ENCODE measurements around the gene BRINP1. TPM values are rescaled to one million over a fixed set of nuclear protein-coding genes. Genes with fewer than 3 reads are reported as not detected.
"Not testable (repeated sequence)": the region's sequence is repeated elsewhere in the genome, so short reads cannot be mapped to it uniquely, and the experiment has no call there.

The BRINP1 gene
- total and polyA plus RNA-seq, 2 experiments from 2014 or later = 13.4 to 33.5 TPM

DNA sequence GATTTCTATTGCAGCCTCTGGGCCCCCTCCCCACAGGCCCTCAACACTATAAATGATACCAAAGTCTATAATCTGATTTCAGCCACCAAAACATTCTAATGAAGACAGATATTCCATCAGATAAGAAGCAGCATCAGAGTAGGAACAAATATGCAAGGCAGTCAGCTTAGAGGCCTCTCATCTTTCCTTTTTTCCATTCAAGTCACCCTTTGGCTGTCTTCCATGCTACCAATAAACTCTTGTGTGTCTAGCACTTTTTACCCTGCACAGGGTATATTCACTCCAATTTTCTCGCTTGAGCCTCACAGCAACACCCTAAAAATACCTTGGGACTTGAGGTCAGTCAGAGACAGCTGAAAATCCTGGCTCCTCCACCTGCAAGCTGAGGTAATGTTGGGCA lies 193.7 kb downstream of the BRINP1 start (continued):
- TF ChIP-seq, protein P1, sequence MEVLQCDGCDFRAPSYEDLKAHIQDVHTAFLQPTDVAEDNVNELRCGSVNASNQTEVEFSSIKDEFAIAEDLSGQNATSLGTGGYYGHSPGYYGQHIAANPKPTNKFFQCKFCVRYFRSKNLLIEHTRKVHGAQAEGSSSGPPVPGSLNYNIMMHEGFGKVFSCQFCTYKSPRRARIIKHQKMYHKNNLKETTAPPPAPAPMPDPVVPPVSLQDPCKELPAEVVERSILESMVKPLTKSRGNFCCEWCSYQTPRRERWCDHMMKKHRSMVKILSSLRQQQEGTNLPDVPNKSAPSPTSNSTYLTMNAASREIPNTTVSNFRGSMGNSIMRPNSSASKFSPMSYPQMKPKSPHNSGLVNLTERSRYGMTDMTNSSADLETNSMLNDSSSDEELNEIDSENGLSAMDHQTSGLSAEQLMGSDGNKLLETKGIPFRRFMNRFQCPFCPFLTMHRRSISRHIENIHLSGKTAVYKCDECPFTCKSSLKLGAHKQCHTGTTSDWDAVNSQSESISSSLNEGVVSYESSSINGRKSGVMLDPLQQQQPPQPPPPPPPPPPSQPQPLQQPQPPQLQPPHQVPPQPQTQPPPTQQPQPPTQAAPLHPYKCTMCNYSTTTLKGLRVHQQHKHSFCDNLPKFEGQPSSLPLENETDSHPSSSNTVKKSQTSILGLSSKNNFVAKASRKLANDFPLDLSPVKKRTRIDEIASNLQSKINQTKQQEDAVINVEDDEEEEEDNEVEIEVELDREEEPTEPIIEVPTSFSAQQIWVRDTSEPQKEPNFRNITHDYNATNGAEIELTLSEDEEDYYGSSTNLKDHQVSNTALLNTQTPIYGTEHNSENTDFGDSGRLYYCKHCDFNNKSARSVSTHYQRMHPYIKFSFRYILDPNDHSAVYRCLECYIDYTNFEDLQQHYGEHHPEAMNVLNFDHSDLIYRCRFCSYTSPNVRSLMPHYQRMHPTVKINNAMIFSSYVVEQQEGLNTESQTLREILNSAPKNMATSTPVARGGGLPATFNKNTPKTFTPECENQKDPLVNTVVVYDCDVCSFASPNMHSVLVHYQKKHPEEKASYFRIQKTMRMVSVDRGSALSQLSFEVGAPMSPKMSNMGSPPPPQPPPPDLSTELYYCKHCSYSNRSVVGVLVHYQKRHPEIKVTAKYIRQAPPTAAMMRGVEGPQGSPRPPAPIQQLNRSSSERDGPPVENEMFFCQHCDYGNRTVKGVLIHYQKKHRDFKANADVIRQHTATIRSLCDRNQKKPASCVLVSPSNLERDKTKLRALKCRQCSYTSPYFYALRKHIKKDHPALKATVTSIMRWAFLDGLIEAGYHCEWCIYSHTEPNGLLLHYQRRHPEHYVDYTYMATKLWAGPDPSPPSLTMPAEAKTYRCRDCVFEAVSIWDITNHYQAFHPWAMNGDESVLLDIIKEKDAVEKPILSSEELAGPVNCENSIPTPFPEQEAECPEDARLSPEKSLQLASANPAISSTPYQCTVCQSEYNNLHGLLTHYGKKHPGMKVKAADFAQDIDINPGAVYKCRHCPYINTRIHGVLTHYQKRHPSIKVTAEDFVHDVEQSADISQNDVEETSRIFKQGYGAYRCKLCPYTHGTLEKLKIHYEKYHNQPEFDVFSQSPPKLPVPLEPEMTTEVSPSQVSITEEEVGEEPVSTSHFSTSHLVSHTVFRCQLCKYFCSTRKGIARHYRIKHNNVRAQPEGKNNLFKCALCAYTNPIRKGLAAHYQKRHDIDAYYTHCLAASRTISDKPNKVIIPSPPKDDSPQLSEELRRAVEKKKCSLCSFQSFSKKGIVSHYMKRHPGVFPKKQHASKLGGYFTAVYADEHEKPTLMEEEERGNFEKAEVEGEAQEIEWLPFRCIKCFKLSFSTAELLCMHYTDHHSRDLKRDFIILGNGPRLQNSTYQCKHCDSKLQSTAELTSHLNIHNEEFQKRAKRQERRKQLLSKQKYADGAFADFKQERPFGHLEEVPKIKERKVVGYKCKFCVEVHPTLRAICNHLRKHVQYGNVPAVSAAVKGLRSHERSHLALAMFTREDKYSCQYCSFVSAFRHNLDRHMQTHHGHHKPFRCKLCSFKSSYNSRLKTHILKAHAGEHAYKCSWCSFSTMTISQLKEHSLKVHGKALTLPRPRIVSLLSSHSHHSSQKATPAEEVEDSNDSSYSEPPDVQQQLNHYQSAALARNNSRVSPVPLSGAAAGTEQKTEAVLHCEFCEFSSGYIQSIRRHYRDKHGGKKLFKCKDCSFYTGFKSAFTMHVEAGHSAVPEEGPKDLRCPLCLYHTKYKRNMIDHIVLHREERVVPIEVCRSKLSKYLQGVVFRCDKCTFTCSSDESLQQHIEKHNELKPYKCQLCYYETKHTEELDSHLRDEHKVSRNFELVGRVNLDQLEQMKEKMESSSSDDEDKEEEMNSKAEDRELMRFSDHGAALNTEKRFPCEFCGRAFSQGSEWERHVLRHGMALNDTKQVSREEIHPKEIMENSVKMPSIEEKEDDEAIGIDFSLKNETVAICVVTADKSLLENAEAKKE (CRISPR knock-in tag; IDR thresholded peaks at IDR 0.05) = no peak
- TF ChIP-seq ZNF331 (CRISPR knock-in tag; IDR thresholded peaks at IDR 0.05; ENCODE audit: low read depth) = no peak
- TF ChIP-seq, protein P2, sequence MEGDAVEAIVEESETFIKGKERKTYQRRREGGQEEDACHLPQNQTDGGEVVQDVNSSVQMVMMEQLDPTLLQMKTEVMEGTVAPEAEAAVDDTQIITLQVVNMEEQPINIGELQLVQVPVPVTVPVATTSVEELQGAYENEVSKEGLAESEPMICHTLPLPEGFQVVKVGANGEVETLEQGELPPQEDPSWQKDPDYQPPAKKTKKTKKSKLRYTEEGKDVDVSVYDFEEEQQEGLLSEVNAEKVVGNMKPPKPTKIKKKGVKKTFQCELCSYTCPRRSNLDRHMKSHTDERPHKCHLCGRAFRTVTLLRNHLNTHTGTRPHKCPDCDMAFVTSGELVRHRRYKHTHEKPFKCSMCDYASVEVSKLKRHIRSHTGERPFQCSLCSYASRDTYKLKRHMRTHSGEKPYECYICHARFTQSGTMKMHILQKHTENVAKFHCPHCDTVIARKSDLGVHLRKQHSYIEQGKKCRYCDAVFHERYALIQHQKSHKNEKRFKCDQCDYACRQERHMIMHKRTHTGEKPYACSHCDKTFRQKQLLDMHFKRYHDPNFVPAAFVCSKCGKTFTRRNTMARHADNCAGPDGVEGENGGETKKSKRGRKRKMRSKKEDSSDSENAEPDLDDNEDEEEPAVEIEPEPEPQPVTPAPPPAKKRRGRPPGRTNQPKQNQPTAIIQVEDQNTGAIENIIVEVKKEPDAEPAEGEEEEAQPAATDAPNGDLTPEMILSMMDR (conservative IDR thresholded peaks at IDR 0.05; ENCODE audit: low read depth in 2 of 2) = no peak
- TF ChIP-seq, protein P3, sequence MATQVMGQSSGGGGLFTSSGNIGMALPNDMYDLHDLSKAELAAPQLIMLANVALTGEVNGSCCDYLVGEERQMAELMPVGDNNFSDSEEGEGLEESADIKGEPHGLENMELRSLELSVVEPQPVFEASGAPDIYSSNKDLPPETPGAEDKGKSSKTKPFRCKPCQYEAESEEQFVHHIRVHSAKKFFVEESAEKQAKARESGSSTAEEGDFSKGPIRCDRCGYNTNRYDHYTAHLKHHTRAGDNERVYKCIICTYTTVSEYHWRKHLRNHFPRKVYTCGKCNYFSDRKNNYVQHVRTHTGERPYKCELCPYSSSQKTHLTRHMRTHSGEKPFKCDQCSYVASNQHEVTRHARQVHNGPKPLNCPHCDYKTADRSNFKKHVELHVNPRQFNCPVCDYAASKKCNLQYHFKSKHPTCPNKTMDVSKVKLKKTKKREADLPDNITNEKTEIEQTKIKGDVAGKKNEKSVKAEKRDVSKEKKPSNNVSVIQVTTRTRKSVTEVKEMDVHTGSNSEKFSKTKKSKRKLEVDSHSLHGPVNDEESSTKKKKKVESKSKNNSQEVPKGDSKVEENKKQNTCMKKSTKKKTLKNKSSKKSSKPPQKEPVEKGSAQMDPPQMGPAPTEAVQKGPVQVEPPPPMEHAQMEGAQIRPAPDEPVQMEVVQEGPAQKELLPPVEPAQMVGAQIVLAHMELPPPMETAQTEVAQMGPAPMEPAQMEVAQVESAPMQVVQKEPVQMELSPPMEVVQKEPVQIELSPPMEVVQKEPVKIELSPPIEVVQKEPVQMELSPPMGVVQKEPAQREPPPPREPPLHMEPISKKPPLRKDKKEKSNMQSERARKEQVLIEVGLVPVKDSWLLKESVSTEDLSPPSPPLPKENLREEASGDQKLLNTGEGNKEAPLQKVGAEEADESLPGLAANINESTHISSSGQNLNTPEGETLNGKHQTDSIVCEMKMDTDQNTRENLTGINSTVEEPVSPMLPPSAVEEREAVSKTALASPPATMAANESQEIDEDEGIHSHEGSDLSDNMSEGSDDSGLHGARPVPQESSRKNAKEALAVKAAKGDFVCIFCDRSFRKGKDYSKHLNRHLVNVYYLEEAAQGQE (IDR thresholded peaks at IDR 0.05; ENCODE audit: unreplicated experiment) = no peak
- TF ChIP-seq JUNB (IDR thresholded peaks at IDR 0.05; ENCODE audit: unreplicated experiment) = no peak
- no peak for TF ChIP-seq ZNF114 (CRISPR knock-in tag; IDR thresholded peaks at IDR 0.05)
- TF ChIP-seq EZH2phosphoT487 (IDR thresholded peaks at IDR 0.05; ENCODE audit: unreplicated experiment) = no peak
- TF ChIP-seq POLR2AphosphoS5 (IDR thresholded peaks at IDR 0.05; ENCODE audit: low read depth) = no peak
- TF ChIP-seq NANOG (IDR thresholded peaks at IDR 0.05; ENCODE audit: borderline replicate concordance) = no peak
- no peak for TF ChIP-seq EZH2 (IDR thresholded peaks at IDR 0.05; ENCODE audit: low read depth, unreplicated experiment)
- no peak for TF ChIP-seq CREB1 (CRISPR knock-in tag; IDR thresholded peaks at IDR 0.05; ENCODE audit: low read depth)

DNA sequence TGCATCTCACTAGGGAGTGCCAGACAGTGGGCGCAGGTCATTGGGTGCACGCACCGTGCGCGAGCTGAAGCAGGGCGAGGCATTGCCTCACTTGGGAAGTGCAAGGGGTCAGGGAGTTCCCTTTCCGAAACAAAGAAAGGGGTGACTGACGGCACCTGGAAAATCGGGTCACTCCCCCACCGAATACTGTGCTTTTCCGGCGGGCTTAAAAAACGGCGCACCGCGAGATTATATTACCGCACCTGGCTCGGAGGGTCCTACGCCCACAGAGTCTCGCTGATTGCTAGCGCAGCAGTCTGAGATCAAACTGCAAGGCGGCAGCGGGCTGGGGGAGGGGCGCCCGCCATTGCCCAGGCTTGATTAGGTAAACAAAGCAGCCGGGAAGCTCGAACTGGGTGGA lies 200.0 kb downstream of the BRINP1 start:
- not testable (repeated sequence) for H3K9me2 ChIP-seq (ENCODE audit: insufficient read depth); H3K79me2 ChIP-seq (replicated peaks; ENCODE audit: insufficient read depth); H3K27me3 Mint-ChIP-seq (ENCODE audit: insufficient read depth, low read depth, poor library complexity); H3K9me3 Mint-ChIP-seq; H3K4me1 Mint-ChIP-seq; ATAC-seq; H4K20me1 ChIP-seq (replicated peaks; ENCODE audit: insufficient read depth); H3K27me3 ChIP-seq (ENCODE audit: insufficient read depth); H3K4me1 ChIP-seq (ENCODE audit: insufficient read depth); H3K36me3 ChIP-seq (ENCODE audit: insufficient read depth); H3F3A ChIP-seq (replicated peaks; ENCODE audit: low read depth)
- peak; percentile 68 for DNase-seq (ENCODE audit: low spot score)
- H3K4me3 ChIP-seq = peak overlapping the region; percentile 59
- Mint-ChIP-seq H3K4me3 (peak overlapping the region; percentile 84), H3K27ac (peak overlapping the region; percentile 98), H3K36me3 (ENCODE audit: low read depth) (peaks cover 18% of the 10 kb centered on the region)
- peak overlapping the region; percentile 65; the same call in 1 of the 2 replicates for H2AFZ ChIP-seq
- peak overlapping the region; percentile 67; the same call in 1 of the 2 replicates for H3K27ac ChIP-seq (ENCODE audit: low read depth)
- peak overlapping the region; percentile 77 for H3K4me2 ChIP-seq
